HG02943 (cell line): ENCODE results near the gene MRTFB.
A peak's percentile ranks its signal among the peaks of the same experiment; 100 is the strongest.

Experiments
- ATAC-seq: cut with Tn5 transposase; IDR thresholded peaks from one replicate; pipeline ENCODE4 v1.9.1; 2021; ENCODE audit warnings: mild to moderate bottlenecking, low read depth, moderate library complexity; ENCODE audit not compliant: unreplicated experiment

The MRTFB gene

GRCh38 chr16:14302399-14303181 is 231.5 kb downstream of the MRTFB start:
- ATAC-seq, result peak; percentile 28

DNA sequence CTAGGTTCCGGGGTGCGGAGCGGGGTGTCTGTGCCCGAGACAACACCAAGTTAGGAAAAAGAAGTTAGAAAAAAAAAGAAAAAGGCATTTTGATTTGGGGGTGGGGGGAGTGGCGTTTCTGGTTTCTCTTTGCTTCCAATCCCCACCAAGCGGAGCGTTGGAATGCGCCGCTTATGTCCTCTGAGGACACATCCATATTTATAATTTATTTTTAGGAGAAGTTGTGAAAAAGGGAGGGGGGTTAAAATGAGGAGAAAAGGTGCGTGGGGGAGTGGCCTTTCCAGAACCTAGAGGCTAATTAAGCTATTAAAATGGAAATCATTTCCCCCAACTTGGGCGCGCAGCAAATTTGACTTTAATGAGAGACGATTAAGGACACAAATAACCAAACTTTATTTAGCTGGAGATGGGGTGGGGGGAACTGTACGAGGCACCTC is 232.1 kb downstream of the MRTFB start:
- no peak for ATAC-seq

GRCh38 chr16:14303639-14304394 is 232.7 kb downstream of the MRTFB start:
- no peak for ATAC-seq

DNA sequence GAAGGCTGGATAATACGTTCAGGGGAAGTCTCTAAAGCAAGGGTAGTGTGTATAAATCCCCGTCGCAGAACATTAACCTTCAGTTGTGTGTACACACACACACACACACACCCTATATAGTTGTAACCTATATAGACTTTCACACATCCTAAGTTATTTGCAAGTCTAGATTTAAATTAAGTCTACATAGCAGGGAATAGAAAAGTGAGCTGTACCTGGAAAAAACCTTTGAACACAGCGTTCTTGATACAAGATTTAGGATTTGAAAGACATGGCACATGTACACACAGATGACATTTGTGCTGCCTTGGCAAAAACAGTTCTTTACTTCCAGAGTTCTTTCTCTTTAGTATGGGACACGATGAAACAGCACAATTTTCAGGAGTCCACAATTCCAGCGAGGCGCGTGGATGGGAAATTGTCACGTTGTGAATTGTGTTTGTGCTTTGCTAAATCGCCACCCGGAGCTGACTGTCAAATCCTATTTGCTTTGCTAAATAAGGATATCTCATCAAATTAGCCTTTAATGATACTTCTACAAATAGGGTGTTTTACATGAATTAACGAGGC is 233.9 kb downstream of the MRTFB start:
- no peak for ATAC-seq

DNA sequence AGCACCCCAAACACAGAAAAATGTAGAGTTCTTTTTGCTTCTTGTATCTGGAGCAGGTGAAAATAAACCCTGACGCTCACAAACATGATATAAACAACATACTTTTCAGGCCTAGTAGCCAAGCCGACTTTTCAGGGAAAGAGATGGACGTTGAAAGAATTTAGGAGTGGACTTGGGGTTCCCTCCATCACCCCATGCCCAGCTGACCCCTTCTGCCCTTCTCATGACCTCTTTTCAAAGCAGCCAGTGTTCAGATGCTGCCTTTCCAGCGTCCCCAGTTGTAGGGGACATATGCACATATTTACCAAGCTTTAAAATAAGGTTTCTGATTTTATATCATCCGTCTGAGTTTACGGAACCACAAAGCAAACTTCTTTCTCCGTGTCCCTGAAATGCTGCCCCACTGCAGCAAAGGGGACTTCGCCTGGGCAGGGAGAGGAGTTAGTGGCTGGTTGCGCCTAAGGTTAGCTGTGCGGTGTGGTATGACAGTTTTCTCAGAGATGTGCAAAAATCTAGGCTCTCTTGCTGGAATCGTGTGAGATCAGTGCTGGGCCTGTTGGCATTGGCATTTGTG is 235.5 kb downstream of the MRTFB start:
- ATAC-seq, result no peak

DNA sequence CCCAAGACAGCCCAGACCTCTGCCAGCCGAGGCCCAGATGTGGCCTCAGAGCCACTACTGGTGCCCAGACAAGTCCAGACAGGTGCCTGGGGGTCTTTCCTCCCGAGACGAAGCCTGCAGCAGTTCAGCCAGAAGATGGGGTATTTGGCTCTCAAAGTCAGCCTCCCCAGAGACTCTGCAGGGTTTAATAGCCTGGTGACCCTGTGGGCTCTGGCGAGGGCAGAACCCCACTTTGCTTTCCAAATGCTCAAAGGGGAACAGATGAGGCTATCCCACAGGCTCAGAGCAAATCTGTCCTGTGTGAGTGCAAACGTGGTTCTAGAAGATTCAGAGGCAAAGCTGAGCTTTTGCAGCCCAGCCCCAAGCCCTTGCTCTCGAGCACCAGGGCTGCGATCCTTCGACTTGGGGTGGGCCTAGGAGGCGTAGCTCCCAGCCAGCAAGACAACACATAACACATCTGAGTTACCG is 236.0 kb downstream of the MRTFB start:
- ATAC-seq, result no peak

GRCh38 chr16:14307527-14308367 is 236.6 kb downstream of the MRTFB start:
- ATAC-seq, result no peak

GRCh38 chr16:14308368-14308723 is 237.2 kb downstream of the MRTFB start:
- ATAC-seq, result no peak

DNA sequence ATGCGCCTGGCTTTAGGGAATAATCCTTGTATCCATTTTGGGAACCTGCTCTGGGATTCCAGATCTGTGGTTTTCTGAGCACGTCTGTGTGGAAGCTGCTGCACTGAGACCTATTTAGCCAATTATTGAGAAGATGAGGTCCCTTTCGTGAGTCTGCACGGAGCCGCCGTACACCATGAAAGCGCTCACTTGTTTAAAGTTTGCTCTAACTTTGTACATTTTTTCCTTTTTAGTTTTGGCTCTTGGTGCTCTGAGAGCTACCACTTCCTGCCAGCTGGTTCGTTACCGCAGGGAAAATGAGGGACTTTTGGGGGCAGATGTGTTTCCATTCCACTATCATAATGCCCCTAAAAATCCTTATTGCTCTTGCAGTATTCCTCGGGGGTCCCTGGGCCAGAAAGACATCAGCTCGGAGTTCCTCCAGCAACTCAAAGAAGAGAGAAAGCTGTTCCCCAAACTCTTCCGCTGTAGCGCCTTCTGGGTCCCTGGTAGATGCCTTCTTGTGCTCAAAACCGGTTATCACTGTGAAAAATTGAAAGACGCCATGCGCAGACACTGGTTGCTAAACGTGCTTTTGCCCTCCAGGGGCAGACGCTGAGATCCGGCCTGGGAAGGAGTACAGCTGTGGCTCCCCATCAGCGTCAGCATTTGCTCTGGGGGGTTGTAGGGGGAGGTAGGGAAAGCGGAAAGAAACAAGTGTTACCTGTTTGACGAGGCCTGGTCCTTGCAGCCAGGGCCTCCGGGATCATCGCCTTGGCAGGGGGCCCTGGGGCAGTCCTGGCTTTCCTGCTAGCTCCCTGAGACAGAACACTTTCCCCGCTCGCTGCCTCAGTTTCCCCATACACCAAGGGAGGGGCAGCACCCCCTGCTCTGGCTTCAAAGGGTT is 238.1 kb downstream of the MRTFB start:
- ATAC-seq, result no peak

- ATAC-seq, result no peak
These were observed 238.8 kb downstream of the MRTFB start for GRCh38 chr16:14309906-14310305.

DNA sequence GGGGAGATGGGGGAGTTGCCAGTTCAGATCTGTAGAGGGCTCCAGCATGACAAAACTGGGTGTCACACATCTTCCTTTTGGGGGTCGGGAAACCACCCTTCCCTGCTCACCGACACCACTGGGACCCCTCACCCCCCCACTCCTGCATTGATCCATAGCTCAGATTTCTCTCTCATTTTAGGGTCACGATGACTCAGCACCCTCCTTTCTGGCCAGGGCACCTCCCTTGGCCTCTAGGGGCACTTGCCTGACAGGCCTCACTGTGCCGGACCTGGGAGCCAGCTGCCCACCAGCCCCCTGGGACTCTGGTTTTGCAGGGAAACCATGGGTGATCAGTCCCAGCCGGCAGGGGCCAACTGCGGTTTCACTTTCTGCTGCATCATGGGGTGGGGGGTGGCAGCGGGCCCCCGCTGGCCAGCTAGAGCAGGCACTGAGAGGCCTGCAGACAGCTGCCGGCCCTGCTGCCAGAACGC is 239.4 kb downstream of the MRTFB start:
- peak; percentile 55 for ATAC-seq

GRCh38 chr16:14314116-14314515 is 243.0 kb downstream of the MRTFB start:
- no peak for ATAC-seq

GRCh38 chr16:14315683-14316320 is 244.7 kb downstream of the MRTFB start:
- ATAC-seq, result no peak
